ENCODE measurements around the gene VAV3.
A peak's percentile ranks its signal among the peaks of the same experiment; 100 is the strongest.

The VAV3 gene

DNA sequence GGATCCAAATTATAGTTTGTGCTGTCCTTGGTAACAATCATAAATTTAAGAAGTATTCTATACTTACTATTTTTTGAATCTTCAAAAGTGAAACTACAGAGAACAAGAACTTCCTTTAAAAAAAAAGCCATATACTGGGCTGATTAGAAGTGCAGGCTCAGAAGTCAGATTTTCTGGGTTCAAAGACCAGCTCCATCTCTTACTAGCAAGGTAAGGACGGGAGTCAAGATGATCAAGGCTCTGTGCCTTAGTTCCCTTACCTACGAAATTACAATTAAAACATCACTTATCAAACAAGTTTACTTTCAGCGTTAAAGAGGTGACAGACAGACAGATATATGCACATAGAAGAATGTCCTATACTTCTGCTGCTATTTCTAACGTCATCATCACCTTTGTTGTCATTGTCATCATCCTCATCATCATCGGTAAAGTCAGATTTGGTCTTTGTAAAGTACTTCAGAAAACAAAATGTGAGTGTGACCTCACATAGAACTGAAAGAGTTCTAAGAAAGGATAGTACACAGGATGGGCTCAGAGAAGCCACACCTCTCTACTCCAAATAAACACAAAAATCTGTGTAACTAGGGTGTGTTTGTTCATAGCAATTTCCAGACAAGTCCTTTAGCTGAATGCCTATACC lies 178.7 kb downstream of the VAV3 start:
- in situ Hi-C loops (cut with MboI; ENCODE audit: low pct_unique_long_range_greater_than_20kb, low sequenced_read_pairs, unreplicated experiment), result no loop called here
- no peak for DNase-seq (ENCODE audit: low spot score)
- TF ChIP-seq, protein P1, sequence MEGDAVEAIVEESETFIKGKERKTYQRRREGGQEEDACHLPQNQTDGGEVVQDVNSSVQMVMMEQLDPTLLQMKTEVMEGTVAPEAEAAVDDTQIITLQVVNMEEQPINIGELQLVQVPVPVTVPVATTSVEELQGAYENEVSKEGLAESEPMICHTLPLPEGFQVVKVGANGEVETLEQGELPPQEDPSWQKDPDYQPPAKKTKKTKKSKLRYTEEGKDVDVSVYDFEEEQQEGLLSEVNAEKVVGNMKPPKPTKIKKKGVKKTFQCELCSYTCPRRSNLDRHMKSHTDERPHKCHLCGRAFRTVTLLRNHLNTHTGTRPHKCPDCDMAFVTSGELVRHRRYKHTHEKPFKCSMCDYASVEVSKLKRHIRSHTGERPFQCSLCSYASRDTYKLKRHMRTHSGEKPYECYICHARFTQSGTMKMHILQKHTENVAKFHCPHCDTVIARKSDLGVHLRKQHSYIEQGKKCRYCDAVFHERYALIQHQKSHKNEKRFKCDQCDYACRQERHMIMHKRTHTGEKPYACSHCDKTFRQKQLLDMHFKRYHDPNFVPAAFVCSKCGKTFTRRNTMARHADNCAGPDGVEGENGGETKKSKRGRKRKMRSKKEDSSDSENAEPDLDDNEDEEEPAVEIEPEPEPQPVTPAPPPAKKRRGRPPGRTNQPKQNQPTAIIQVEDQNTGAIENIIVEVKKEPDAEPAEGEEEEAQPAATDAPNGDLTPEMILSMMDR (IDR thresholded peaks at IDR 0.05; ENCODE audit: extremely low read depth, insufficient read depth, missing control alignments), result no peak

DNA sequence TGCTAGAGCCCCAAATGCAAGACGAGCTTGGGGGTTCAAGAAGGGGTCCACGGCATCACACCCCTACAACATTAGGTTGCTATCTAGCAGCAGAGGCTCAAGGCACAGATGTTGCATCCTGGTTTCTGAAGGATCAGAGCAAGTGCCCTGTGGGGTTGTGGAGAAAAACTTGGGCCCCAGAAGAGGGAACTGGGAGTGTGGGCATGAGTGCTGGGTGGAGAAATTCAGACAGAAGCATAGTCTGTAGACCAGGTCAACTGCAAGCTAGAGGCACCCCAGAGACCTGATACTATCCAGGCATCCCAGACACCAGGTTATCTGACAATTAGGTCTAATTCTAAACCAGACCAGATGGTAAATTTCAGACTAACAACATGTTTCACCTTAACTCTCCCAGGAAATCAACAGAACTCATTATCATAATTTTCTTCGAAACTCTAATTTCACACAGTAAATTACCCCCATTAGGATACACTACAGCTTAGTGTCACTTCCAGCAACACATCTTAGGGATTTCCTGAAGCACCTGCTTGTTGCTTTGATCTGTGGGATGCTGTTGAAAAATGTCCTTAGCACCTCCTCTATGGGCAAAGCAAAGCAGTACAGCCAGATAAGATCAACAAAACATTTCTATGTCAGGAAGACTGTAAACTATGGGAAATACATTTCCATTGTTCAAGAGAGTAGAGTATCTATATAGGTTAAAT lies 179.3 kb downstream of the VAV3 start:
- TF ChIP-seq, protein P1 (IDR thresholded peaks at IDR 0.05; ENCODE audit: extremely low read depth, insufficient read depth, missing control alignments), result no peak
- in situ Hi-C loops (cut with MboI; ENCODE audit: low pct_unique_long_range_greater_than_20kb, low sequenced_read_pairs, unreplicated experiment), result no loop called here
- DNase-seq (ENCODE audit: low spot score), result no peak

DNA sequence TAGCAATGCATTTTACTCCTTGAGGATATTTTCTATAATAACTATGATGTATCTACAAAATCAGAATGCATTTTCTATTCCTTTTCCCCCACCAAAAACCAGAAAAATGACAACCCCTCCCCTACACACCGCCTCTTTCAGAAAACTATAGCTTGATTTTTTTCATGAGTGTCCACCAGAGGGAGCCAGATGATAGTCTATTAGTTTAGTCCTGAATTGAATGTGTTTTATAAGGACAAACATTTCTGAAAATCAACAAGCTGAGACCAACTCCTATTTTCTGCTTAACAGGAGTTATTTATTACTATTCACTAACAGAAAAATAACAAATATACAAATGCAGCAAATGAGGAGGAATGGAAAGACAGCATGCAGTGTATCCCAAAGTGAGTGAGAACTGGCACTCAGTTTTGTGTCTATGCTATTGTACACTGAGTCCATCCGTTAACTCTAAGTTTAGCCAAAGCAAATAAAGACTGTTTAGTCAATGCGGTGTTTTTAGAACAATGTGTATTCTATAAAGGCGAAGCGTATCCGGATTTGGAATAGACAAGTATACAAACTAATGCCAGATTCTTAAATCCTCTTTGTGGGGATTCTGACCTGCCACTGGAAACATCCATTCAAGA lies 182.6 kb downstream of the VAV3 start:
- TF ChIP-seq, protein P1 (IDR thresholded peaks at IDR 0.05; ENCODE audit: extremely low read depth, insufficient read depth, missing control alignments), result peak; percentile 60
- in situ Hi-C loops (cut with MboI; ENCODE audit: low pct_unique_long_range_greater_than_20kb, low sequenced_read_pairs, unreplicated experiment), result no loop called here
- DNase-seq (ENCODE audit: low spot score), result no peak

DNA sequence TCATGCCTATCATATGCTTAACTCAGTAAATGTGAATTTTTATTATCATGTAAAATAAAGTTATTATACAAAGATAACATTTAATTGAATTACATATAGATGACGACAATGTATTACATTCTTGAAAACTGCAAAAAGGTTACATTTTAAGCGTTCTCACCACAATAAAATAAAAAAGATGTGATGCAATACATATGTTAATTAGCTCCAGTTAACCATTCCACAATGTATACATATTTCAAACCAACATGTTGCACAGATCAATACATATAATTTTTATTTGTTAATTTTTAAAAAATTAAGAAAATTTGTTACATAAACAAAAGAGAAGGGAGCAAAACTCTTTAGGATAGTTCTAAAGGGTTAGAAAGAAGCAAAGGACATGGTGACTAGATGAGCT lies 183.7 kb downstream of the VAV3 start:
- in situ Hi-C loops (cut with MboI; ENCODE audit: low pct_unique_long_range_greater_than_20kb, low sequenced_read_pairs, unreplicated experiment), result no loop called here
- no peak for DNase-seq (ENCODE audit: low spot score)
- TF ChIP-seq, protein P1 (IDR thresholded peaks at IDR 0.05; ENCODE audit: extremely low read depth, insufficient read depth, missing control alignments), result no peak

DNA sequence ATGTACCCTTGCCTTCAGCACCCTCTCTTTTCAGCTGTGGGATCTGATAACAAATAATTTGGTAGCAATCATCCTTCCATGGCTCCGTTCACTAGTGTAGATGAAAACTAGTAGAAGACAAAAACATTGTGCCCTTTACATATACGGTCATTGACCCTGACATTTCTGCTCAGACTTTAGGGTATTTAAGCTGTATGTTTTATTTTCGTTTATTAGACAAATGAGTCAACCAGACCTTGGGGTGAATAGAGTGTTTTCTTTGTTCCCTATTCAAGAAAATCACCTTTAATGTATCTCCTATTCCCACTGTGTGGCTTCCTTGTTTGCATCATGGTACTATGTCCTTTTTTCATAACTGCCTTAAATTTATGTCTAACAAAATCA lies 187.3 kb downstream of the VAV3 start:
- no peak for DNase-seq (ENCODE audit: low spot score)
- in situ Hi-C loops (cut with MboI; ENCODE audit: low pct_unique_long_range_greater_than_20kb, low sequenced_read_pairs, unreplicated experiment), result loop anchor here (10.0 kb wide), 1 partner anchor 357 kb away; no protein-coding TSS in a partner anchor
- TF ChIP-seq, protein P1 (IDR thresholded peaks at IDR 0.05; ENCODE audit: extremely low read depth, insufficient read depth, missing control alignments), result no peak

DNA sequence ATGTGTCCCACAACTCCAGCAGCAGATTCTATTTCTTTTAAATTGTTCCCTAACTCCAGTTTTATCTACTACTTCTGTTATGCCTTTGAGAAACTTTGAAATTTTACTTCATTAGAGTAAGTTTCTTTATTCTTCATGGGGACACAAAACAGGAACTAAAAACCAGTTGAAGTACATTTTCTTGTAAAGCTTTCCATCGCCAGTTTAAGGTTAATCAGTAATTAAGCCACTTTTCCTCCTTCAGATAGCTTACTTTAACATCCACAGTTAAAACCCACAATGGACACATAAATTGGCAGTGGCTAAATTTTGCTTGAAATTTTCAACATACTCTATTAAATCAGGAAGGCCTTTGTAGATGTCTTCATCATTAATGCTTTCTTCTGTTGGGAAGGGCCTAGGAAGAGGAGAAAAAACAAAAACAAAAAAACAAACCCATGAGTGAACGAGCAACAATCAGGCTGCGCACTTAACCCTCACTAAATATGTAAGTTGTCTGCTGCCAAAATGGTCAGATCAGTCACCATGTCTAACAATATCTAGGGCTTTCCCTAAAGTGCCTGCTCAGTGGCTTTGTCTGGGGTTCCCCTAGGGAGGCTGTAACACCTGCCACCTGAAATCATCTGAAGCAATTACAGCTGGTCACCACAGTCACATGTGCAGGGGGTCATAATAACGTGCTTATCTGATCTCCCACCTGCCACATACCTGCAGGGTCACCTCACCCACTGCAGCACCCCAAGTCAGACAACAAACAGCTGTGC lies 187.9 kb downstream of the VAV3 start:
- DNase-seq (ENCODE audit: low spot score), result peak; percentile 50
- TF ChIP-seq, protein P1 (IDR thresholded peaks at IDR 0.05; ENCODE audit: extremely low read depth, insufficient read depth, missing control alignments), result no peak
- in situ Hi-C loops (cut with MboI; ENCODE audit: low pct_unique_long_range_greater_than_20kb, low sequenced_read_pairs, unreplicated experiment), result loop anchor here (10.0 kb wide), 1 partner anchor 358 kb away; no protein-coding TSS in a partner anchor

All from GM13977 (cell line).